ENCODE data around the gene TRH.
A peak's percentile ranks its signal among the peaks of the same experiment; 100 is the strongest.
"Not testable (repeated sequence)": the region's sequence is repeated elsewhere in the genome, so short reads cannot be mapped to it uniquely, and the experiment has no call there.

TRH gene

DNA sequence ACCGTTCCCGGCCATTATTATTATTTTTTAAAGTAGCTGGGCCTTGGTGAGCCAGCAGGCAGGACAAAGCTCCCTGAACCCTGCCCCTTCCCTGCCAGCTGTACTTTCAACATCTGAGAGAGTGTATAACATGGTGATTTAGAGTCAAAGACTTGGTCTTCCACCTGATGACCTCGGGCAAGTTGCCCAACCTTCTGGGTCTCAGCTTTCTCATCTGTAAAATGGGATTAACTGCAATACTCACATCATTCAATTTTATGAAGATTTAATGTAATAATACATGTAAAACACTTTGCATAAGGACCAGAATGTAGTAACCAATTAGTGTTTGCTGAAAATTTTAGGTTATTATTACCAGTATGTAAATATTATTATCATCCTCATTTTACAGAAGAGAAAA, 11.9 kb upstream of the TRH start:
- DNase-seq (ENCODE audit: low read depth in 4 of 4, low spot score in 1 of 4) = no peak

DNA sequence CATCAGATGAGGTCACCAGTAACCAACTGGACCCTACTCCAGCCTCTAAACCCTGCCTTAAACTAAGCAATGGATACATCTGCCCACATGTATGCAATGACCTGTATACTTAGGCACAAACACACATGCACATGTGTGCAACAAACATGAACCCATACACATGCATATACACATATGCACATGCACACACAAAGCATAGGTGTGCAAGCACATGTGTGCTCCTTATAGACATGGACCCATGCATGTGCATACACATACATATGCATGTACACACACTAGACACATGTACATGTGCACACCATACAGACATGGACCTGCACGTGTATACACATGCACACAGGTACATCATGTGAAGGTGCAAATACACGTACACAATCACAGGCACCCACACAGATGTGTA, 8.6 kb upstream of the TRH start:
- DNase-seq (ENCODE audit: low read depth in 4 of 4, low spot score in 1 of 4) = no peak

DNA sequence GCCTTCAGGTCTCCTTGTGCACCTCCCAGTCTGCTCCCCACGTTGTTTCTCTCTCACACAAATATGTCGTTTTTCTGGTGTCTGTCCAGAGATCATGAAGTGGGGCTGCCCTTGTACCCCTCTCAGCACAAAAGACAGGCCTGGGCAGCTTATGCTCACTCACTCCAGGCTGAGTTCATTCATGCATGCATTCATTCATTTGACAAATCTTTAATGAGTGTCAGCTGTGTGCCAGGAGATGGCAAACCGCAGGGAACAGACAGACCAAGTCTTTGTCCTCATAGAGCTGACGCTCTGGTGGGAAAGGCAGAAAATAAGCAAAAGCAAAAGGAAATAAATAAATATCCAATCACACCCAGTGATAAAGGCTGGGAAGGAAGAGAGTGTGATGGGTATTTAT, 7.6 kb upstream of the TRH start:
- DNase-seq (ENCODE audit: low read depth in 4 of 4, low spot score in 1 of 4) = no peak

DNA sequence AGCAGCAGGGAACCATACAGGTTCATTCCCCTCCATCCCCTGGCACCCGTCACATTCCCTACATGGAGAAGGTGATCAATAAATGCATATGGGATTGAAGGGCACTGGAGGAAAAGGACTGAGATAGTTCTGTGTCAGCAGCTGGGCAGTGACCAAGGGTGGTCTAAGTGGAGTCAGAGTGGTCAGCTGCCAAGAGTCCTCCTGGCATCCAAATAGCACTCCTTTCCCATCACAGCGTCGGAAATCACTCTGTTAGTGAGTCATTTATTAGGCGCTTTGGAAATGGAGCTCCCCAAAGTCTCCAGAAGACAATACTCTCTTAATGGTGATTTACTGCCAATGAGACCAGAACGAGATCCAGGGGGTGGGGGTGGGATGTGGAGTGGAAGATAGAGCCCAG, 6.8 kb upstream of the TRH start:
- DNase-seq (ENCODE audit: low read depth in 4 of 4, low spot score in 1 of 4) = no peak

DNA sequence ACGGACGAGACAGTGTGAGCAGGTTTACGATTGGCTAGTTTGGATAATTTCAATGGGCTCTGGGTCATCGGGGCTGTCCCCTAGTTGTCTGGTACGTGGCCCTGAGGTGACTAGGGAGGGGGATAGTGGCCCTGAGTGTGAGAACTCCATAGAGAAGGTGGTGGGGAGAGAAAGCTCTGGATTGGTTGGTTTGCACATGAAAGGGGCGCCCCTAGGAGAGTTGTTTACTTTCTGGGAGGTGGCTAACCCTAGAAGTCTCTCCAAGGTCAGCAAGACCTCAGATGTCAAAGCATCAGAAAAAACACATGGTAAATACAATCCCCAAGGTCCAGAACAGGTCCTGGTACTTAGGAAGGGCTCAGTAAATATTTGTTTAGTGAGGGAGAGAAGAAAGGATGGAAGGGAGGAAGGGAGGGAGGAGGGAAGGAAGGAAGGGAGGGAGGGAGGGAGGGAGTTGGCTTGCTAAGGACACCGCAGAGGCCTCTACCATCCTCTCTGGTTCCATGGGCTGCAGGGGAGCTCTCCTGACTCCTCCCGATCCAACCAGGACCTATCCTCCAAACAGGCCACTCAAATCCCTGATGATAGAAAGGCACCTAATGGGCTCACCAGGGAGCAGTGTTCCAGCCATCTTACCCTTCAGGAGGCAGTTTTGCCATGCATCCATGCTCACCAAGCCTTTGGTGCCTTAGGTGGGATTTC, 3.0 kb upstream of the TRH start:
- DNase-seq (ENCODE audit: low read depth in 4 of 4, low spot score in 1 of 4) = no peak

DNA sequence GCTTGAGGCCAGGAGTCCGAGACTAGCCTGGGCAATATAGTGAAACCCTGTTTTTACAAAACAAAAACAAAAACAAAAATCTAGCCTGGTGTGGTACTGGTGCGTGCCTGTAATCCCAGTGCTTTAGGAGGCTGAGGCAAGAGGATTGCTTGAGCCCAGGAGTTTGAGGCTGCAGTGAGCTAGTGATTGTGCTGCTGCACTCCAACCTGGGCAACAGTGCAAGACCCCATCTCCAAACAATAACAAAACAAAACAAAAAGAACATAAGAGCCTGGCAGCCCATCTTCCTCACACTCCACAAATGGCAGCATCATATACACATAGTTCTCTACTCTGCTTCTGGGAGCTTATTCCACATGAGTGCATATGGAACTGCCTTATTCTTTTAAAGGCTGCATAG, 2.2 kb upstream of the TRH start:
- DNase-seq (ENCODE audit: low read depth in 4 of 4, low spot score in 1 of 4) = no peak

DNA sequence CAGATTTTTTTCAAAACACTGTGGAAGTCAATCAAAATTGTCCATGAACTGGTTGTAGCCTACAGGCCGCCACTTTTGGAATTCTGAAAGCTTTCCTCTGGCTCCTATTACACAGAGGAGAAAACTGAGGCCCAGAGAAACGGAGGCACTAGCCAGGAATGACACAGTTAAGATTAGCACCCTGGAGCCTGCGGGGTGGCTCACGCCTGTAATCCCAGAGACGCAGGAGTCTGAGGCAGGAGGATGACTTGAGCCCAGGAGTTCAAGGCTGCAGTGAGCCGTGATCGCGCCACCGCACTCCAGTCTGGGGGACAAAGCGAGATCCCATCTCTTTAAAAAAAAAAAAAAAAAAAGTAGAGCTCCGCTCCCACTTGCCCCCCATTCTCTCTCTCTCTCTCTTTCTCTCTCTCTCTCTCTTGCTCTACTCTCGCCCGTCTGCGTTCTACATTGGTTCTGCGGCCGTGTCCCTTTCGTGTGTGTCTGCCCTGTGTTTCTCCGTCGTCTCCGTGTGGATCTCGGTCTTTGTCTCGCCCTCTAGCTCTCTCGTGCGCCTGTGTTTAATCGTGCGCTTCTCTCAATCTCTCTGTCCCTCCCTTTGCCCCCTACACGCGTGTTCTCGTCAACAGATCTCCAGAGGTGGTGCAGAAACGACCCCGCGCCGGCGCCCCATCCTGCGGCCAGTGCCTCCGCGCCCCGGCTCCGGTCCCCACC, 512 bp upstream of the TRH start:
- no peak for DNase-seq (ENCODE audit: low read depth in 4 of 4, low spot score in 1 of 4)

DNA sequence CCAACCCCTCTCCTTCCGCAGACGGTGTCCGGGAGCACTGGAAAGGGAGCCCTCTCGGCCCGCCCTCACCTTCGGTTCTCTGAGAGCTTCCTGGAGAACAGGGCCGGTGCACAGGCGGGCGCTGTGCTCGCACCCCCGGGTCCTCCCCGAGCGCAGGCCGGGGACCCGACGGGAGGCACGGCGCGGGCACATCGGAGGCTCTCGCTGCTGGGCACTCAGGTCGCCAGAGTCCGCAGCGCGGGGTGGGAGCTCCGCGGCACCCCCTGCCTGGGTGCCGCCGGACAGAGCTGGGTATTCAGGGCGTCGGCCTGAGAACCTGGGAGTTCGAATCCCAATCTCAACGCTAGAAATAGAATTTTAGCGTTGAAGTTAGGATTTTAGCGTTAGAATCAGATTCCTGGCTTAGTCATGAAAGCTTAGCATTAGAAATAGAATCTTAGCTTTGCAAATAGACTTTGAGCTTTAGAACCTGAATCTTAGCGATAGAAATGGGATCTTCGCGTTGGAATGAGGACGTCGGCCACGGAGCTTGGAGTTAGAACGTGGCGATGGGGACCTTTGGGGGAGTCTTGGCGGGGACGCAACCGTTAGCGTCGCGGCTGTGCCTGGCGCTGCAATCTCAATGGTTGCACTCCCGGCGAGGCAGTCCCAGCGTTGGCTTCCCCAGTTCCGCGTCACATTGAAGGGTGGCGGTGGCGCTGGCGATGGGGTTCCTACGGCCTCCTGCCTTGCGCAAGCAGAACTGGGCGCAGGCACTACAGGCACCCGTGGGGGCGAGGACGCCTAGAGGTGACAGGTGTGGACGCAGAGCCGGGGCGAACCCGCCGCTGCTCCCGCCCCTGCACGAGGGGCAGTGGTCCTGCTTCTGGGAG, 549 bp downstream of the TRH start:
- DNase-seq (ENCODE audit: low read depth in 4 of 4, low spot score in 1 of 4) = peak in 1 of 4 experiments; percentile 5

DNA sequence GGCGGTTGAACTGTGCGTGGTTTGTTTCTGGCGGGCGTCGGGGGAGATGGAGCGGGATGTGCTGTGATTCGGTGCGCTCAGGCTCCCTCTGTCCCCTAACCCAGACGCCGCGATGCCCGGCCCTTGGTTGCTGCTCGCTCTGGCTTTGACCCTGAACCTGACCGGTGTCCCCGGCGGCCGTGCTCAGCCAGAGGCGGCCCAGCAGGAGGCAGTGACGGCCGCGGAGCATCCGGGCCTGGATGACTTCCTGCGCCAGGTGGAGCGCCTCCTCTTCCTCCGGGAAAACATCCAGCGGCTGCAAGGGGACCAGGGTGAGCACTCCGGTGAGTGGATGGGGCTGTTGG, 1.2 kb downstream of the TRH start:
- no peak for DNase-seq (ENCODE audit: low read depth in 4 of 4, low spot score in 1 of 4)

DNA sequence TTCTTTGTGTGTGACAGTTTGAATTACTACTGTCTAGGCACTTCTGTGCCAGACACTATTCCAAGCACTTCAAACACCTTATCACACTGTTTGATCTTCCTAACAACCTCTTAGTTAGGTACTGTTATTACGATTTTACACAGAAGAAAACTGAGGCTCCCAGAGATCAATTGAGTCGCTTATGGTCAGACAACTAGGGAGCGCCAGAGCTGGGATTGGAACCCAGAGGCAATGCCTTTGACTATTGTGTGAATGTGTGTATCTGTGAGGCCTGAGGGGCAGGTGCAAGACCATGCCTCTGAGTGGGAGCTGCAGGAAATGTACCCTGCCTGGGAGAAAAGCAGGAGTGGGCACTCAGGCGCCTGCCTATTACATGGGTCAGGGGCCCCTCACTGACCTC, 1.8 kb downstream of the TRH start:
- DNase-seq (ENCODE audit: low read depth in 4 of 4, low spot score in 1 of 4) = no peak

DNA sequence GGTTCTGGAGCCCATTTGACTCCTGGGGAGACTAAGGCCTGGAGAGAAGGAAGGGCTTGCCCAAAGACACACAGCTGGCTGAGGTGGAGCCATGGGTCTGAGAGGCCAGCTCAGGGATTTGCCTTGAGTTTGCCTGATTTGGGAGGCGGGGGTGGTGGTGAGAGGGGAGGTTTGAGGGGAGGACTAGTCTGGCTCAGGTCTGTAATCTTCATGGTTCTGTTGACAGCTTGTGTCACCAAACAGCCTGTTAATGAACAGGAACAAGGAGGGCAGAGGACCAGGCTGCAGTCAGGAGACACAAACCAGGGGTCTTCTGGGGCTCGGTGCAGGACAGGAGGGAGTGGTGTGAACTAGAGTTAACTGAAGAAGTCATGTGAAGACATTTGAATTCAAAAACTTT, 3.6 kb downstream of the TRH start:
- no peak for DNase-seq (ENCODE audit: low read depth in 4 of 4, low spot score in 1 of 4)

DNA sequence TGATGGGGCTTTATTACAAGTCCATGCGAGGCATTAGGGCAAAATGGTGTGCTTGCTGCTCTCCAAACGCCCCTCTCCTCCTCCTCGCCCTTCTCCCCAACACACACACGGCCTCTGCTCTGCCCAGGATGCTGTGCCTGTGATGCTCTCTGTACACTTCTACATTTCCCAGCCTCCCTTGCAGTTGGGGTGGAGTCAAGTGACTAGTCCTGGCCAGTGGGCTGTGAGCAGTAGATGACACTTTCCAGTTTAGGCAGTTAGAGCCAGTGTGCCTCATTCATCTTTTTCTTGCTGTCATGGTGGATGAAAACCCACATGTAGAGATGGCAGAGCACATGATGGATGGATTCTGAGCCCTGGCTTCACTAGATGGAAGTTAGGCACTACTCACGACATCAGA, 5.4 kb downstream of the TRH start:
- DNase-seq (ENCODE audit: low read depth in 4 of 4, low spot score in 1 of 4) = no peak

DNA sequence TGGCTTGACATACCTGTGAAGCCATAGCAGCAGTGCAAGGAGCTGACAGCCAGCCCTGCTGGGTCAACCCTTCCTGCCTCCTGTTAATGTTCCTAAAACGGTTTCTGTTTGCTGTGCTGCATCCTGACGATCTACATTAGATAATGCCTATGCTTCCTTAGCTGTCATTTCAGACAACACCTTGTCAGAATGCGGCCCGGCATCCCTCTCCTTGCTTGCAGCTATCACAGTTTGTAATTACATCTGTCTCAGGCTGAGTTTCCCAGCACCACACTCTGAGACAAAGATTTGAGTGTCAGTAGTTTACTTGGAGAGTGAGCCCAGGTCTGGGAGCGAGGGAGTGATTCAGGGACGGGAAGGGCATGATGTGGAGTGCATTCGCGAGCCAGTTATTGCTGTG, 9.0 kb downstream of the TRH start:
- no peak for DNase-seq (ENCODE audit: low read depth in 4 of 4, low spot score in 1 of 4)

DNA sequence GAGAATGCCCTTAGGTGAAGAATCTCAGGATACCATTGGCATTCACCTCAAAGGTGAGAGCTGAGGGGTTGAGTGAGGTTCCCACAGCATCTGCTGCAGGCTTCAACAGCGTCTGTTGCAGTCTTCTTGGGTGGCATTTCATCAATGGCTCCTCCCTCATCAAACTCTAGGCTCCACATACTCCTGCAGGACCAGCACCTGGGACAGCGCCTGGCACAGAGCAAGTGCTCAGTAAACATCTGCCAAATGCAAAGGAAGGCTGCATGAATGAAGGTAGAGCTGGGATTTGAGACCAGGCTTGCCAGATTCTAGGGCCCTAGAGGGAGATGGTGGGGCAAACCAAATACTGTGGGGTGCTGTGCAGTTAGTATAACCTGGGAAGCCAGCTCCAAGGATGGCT, 9.6 kb downstream of the TRH start:
- no peak for DNase-seq (ENCODE audit: low read depth in 4 of 4, low spot score in 1 of 4)

DNA sequence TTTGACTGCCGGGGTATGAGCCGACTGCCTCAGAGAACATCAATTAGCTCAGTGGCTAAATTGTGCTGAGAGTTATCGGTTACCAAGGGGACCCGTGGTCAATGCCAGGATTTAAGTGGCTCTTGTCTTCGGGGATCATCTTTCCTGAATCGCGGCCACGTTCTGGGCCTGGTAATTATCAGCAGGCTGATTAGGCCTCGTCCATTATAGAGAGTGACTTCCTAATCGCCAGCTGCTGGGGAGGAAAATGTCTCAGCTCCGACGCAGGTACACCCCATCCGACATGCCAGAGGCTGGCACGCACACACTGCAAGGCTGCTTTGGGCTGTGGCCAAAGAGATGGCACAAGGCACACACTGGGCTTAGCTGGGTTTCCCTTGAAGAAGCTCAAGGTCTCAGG, 10.6 kb downstream of the TRH start:
- no peak for DNase-seq (ENCODE audit: low read depth in 4 of 4, low spot score in 1 of 4)

DNA sequence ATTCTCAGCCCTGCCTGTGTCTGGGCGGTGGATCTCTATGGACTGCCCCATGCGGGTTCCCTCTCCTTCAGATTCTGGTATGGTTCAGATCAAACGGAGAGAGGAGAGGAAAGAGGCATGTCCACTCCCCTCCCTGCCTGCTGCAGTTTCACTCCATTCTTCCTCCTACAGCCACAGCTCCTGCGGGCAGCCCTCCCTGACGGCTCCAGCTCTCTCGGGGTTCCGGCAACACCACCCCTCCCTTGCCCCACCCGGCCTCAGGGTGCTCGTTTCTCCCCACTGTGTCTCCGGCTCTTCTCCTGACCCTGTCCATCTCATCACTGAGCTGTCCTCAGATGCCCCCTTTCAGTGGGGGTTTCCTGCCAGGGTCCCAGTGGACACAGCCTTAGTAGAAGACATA, 13.9 kb downstream of the TRH start:
- no peak for DNase-seq (ENCODE audit: low read depth in 4 of 4, low spot score in 1 of 4)

DNA sequence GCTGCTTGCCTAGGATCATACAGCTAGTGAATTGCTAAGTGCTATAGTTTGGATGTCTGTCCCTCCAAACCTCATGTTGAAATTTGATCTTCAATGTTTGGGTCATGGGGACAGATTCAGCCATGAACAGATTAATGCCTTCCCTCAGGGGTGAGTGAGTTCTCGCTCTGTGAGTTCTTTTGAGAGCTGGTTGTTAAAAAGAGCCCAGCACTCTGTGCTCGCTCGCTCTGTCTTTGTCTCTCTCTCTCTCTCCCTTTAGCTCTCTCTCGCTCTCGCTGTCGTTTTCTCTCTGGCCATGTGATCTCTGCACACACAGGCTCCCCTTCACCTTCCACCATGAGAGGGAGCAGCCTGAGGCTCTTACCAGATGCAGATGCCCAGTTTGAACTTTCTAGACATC, 14.9 kb downstream of the TRH start:
- no peak for DNase-seq (ENCODE audit: low read depth in 4 of 4, low spot score in 1 of 4)

DNA sequence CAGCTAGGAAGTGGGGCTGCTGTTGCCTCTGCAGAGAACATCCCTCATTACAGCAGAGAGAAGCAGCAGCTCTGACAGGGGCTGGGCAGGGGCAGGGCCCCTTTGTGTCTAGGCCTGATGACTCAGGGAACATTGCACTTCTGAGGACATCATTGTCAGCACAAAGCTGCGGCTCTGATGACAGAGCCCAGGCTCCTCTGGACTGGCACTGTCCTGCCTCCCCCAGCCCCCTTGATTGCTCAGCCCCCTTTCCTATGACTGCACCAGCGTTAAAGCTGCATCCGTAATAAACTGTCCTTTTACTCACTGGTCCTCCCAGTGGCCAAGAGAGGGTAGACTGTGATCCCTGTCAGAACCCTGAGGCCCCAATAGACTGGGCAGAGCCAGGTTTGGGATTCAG, 18.3 kb downstream of the TRH start:
- no peak for DNase-seq (ENCODE audit: low read depth in 4 of 4, low spot score in 1 of 4)

DNA sequence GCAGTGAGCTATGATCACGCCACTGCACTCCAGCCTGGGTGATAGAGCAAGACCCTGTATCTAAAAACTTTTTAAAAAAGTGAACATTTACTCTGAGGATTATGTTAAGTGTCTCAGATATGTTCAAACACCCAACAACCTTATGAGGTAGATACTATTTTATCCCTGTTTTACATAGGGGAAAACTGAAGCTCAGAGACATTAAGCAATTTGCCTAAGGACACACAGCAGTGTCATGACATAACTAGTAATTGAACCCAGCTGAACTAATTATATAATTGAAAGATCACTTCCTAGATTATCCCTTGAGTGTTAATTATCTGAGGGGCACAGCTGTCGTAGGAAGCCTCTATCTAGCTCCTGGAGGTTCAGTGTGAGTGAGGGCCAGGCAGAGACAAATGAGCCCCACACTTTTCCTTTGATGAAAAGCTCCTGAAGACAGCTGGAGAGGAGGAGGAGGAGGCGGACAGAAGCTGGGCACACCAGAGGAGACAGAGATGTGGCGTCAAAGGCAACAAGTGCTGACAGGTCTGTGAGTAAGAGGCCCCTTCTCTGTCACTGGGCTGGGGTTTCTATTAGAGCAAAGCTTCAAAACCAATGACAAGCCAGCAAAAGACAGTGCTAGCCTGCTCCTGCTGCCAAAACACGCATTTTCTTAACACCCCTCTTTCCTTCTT, 20.5 kb downstream of the TRH start:
- DNase-seq (ENCODE audit: low read depth in 4 of 4, low spot score in 1 of 4) = no peak

DNA sequence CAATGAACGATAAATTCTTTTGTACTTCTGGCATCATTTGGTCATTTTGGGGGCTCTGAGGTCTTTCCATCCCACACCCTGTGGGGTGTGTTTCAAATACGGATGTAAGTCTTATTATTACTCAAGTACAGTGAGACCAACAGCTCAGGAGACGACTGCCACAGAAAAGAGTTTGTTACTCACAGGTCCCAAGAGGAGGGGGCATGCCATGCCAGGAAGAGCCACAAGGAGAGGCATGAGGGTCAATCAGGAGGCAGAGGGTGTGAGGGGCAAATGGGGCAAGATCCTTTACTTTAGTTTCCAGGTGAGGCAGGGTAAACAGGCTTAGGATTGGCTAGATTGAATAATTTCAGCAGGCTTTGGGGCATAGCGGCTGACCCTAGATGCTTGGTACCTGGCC, 21.6 kb downstream of the TRH start:
- no peak for DNase-seq (ENCODE audit: low read depth in 4 of 4, low spot score in 1 of 4)

DNA sequence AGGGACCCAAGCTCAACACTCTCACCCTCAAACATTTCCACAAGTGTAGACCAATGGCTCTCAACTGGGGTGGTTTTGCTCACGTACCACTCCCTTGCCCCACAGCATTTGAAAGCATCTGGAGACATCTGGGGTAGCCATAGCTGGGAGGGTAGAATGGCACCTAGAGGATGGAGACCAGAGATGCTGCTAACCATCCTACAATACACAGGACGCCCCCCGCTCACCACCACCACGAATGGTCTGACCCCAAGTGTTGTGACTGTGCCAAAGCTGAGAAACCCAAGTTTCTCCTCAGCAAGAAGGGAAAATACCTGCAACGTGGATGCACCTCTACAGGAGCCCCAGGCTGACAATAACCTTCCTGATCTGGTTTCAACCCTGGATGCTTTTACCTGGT, 24.7 kb downstream of the TRH start:
- DNase-seq (ENCODE audit: low read depth in 4 of 4, low spot score in 1 of 4) = not testable (repeated sequence)
